Lower leg skin (tissue), 4 donors: ENCODE results near the gene HPGDS. TPM values are rescaled to one million over a fixed set of nuclear protein-coding genes. Genes with fewer than 3 reads are reported as not detected.
"Not testable (repeated sequence)": the region's sequence is repeated elsewhere in the genome, so short reads cannot be mapped to it uniquely, and the experiment has no call there.

Source experiments
- DNase-seq, 2 donors: peaks; one replicate each; pipeline ENCODE4 v3.0.0-alpha.2; 2019; ENCODE audit warnings: low spot score in 2 of 2
- H3K4me3 ChIP-seq: fragments of 200-600 bp; sonication (generic); 2 replicates; pipeline ENCODE4 v1.5.1; 2017; ENCODE audit warnings: mild to moderate bottlenecking, low read depth; ENCODE audit not compliant: poor library complexity, severe bottlenecking
- POLR2A ChIP-seq, 2 donors: fragments of 450-650 bp; IDR thresholded peaks; one replicate each; pipeline ENCODE4 v1.6.1; 2016 to 2017; ENCODE audit warnings: antibody characterized with exemption in 2 of 2, mild to moderate bottlenecking in 1 of 2, moderate library complexity in 1 of 2
- WGBS, 2 donors: methylation state at CpG; one replicate each; pipeline ENCODE4 v1.1.5; 2018; 5-methylcytosine and 5-hydroxymethylcytosine counted together
- intact Hi-C: fragments of 100-400 bp; cut with DNase I; formaldehyde crosslinking; loops from one replicate; pipeline ENCODE4 v1.15.0; 2023; ENCODE audit warnings: low total_unique reads
- total RNA-seq, 4 donors: library from RNA; depleted of rRNA; stranded (reverse); fragments of >200 nt; gene quantifications; one replicate each; pipeline ENCODE4 v1.1.0, GENCODE V29; 2016
- TF ChIP-seq, protein P1 (sequence below), 3 donors: fragments of 450-650 bp; IDR thresholded peaks; one replicate each; pipeline ENCODE4 v1.5.1; 2016; ENCODE audit warnings: antibody characterized with exemption in 3 of 3, mild to moderate bottlenecking in 3 of 3, moderate library complexity in 2 of 3

The HPGDS gene
- total RNA-seq, 4 donors from 2014 or later: 0.86 to 3.0 (median 1.6) TPM

DNA sequence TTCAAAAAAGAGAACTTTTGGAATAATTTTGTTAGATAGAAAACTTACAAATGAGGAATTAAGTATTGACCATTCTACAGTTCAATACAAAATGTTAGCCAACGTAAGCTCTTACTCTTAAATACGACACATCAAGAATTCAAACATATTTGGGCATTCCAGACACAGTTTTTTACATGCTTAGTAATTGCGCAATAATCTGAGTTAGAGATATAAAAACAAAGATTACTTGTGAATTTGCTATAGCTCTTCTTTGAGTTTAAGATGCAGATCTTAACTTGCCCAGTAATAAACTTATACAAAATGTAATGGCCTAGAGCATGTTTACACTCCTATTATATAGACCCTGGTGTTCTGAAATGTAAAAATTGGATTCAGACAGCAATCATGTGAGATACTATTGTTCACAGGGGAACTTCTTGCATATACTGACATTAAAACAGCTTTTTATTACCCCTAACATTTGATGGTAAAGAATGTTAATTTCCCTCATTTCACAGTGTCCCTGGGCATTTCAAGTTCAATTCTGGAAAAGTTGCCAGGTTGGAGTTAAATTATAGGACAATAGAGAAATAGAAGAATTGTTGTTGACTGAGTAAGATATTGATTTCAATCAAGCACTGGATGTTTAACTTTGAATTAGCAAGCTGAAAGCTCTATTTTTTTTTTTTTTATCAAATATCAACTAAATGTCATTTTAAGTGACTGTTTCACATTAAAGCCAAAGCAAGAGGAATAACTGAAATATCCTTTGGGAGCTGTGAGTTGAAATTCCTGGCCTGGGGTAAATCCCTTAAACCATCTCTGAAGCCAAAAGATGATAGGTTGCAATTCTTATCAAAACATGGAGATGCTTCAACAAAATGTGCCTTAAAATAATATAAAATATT, 910 bp downstream of the HPGDS start:
- H3K4me3 ChIP-seq: no peak overlapping the region
- 51 to 53% methylated on average over 3 of the region's 3 CpGs for WGBS, 2 donors

DNA sequence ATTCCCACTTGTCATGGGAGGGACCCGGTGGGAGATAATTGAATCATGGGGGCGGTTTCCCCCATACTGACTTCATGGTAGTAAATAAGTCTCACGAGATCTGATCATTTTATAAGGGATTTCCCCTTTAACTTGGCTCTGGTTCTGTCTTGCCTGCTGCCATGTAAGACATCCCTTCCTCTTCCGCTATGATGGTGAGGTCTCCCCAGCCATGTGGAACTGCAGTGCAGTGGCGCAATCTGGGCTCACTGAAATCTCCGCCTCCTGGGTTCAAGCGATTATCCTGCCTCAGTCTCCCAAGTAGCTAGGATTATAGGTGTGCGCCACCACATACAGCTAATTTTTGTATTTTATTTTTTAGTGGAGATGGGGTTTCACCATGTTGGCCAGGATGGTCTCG, 2.9 kb downstream of the HPGDS start:
- WGBS, 2 donors: 76 to 77% methylated on average over 9 of the region's 9 CpGs

More for the DNA sequence above, 910 bp downstream of the HPGDS start:
- intact Hi-C loops: no loop called here
- DNase-seq: no peak
- TF ChIP-seq, protein P1, sequence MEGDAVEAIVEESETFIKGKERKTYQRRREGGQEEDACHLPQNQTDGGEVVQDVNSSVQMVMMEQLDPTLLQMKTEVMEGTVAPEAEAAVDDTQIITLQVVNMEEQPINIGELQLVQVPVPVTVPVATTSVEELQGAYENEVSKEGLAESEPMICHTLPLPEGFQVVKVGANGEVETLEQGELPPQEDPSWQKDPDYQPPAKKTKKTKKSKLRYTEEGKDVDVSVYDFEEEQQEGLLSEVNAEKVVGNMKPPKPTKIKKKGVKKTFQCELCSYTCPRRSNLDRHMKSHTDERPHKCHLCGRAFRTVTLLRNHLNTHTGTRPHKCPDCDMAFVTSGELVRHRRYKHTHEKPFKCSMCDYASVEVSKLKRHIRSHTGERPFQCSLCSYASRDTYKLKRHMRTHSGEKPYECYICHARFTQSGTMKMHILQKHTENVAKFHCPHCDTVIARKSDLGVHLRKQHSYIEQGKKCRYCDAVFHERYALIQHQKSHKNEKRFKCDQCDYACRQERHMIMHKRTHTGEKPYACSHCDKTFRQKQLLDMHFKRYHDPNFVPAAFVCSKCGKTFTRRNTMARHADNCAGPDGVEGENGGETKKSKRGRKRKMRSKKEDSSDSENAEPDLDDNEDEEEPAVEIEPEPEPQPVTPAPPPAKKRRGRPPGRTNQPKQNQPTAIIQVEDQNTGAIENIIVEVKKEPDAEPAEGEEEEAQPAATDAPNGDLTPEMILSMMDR (IDR thresholded peaks at IDR 0.05): no peak
- no peak for TF ChIP-seq POLR2A (IDR thresholded peaks at IDR 0.05)

DNA sequence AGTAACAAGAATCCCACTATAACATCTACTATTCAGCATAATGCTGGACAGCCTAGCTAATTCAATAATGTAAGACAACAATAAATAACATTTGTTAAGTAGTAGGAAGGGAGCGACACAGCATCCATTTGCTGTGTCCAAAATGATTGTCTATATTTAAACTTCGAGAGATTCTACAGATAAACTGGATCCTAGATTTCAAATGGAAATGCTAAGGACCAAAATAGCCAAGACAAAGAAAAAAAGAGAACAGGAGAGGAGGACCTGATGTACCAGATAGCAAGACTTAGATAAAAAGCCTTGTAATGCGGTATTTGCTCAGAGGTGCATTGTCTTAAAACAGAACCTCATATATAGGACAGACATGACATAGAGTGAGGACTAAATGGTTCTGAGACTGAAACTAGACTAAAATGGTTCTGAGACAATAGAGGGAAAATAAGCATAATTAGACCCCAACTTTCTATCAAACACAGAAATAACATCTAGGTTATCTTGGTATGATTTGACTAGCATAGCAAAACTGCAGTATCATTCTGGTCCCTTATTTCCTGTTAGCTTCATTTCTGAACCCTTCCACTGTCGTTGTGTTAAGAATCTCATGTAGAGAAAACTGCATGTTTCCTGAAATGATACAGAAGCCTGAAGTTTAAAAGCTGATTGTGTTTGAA, 3.8 kb downstream of the HPGDS start:
- 77% methylated on average over 4 of the region's 4 CpGs for WGBS, 2 donors
- no peak for TF ChIP-seq POLR2A (IDR thresholded peaks at IDR 0.05)
- TF ChIP-seq, protein P1 (IDR thresholded peaks at IDR 0.05): no peak
- intact Hi-C loops: no loop called here
- DNase-seq: no peak
- H3K4me3 ChIP-seq: no peak overlapping the region

More for the DNA sequence above, 2.9 kb downstream of the HPGDS start:
- DNase-seq: no peak
- intact Hi-C loops: no loop called here
- no peak for TF ChIP-seq POLR2A (IDR thresholded peaks at IDR 0.05)
- TF ChIP-seq, protein P1 (IDR thresholded peaks at IDR 0.05): no peak
- H3K4me3 ChIP-seq: no peak overlapping the region

DNA sequence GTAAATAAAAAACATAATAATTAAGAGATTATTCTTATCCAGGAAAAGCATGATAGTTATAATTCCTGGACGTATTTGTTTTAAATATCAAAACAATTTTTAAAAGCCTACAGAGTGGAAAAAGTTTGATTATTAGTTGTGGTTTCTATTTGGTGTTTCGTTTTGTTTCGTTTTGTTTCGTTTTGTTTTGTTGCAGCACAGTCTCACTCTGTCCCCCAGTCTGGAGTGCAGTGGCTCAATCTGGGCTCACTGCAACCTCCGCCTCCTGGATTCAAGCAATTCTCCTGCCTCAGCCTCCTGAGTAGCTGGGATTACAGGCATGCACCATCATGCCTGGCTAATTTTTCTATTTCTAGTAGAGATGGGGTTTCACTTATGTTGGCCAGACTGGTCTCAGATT, 5.8 kb downstream of the HPGDS start:
- intact Hi-C loops, H3K4me3 ChIP-seq, DNase-seq: not testable (repeated sequence)
- 68 to 69% methylated on average over 5 of the region's 5 CpGs for WGBS, 2 donors

DNA sequence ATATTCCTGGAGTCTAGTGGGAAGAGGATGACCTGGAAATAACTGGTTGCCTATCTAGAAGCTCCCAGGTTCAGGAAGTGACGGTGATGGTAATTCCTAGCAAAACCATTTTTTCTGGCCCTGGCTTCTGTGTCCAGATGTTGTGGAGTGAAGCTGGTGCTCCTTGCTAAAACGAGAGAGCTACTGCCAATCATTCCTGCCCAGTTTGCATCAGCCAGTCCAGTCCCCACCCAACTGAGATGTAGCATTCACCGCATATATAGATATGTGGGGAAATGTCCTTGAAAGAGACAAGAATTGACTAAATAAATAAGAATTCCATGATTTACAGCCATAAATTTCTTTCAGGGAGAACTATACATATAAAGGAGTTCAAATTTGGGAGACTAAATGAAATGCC, 6.3 kb downstream of the HPGDS start:
- TF ChIP-seq, protein P1 (IDR thresholded peaks at IDR 0.05): no peak
- no peak for TF ChIP-seq POLR2A (IDR thresholded peaks at IDR 0.05)
- no peak overlapping the region for H3K4me3 ChIP-seq
- 79 to 80% methylated on average over 3 of the region's 3 CpGs for WGBS, 2 donors
- intact Hi-C loops: no loop called here
- DNase-seq: no peak

DNA sequence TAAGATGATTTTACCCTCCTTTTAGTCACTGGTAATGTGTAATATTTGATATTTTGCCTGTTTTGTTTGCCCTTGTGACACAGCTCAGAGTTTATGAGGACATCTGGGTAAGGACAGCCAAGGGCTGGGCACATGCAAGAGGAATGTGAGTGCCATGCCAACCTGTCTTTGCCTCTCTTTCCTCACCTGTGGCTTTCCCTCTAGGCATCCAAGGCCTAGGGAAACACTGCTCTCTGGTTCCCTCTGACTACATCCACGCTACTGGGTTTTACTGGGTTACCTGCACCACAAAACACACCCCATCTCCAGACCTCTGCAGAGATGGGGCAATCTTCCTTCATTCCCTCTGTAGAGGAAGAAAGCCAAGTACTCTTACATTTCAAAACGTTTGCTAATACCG, 7.7 kb downstream of the HPGDS start:
- no peak for TF ChIP-seq POLR2A (IDR thresholded peaks at IDR 0.05)
- TF ChIP-seq, protein P1 (IDR thresholded peaks at IDR 0.05): no peak
- H3K4me3 ChIP-seq: no peak overlapping the region
- WGBS, 2 donors: 41 to 51% methylated on average over 3 of the region's 3 CpGs
- no peak for DNase-seq
- intact Hi-C loops: no loop called here
